Prostate gland (tissue), 2 donors: ENCODE data around the gene CUX1.

Experiments
- CTCF ChIP-seq, 4 experiments: fragments of 200-600 bp in 2 of 4; fragments of 450-650 bp in 2 of 4; sonication (generic) in 2 of 4; IDR thresholded peaks; 1 replicate in 3 of 4; 2 replicates in 1 of 4; pipeline ENCODE4 v1.5.1; 2016 to 2019; ENCODE audit warnings: antibody characterized with exemption in 4 of 4, mild to moderate bottlenecking in 2 of 4, moderate library complexity in 2 of 4
- POLR2A ChIP-seq: fragments of 450-650 bp; IDR thresholded peaks from one replicate; pipeline ENCODE4 v1.6.1; 2016; ENCODE audit warnings: antibody characterized with exemption, mild to moderate bottlenecking

GRCh38 chr7:102227371-102227770, 409.9 kb downstream of the CUX1 start:
- TF ChIP-seq CTCF (IDR thresholded peaks at IDR 0.05) (no peak), POLR2A (no peak)
